ENCODE data around the gene TIPARP.

DNA sequence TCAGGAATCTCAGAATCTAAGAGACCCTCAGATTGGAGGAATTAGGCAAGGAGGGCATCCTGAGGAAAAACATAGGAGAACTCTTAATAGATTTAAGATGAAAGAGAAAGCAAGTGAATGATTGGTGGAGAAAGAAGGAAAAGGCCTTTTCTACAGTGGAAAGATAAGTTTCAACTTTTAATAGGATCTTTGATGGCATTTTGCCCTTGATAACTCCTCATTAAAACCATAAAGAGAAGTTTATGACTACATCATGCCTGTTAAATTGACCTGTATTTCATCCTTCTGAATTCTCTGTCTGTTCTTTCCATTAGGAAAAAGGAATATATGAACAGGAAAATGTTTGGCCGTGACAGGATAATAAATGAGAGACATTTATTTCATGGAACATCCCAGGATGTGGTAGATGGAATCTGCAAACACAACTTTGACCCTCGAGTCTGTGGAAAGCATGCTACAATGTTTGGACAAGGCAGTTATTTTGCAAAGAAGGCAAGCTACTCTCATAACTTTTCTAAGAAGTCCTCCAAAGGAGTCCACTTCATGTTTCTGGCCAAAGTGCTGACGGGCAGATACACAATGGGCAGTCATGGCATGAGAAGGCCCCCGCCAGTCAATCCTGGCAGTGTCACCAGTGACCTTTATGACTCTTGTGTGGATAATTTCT lies 30.1 kb downstream of the TIPARP start:
- no peak for TF ChIP-seq POLR2A (IDR thresholded peaks at IDR 0.05)
- no peak for TF ChIP-seq CTCF (IDR thresholded peaks at IDR 0.05)
